Fibroblast of mammary gland (primary cell): ENCODE measurements around the gene AGL.
A peak's percentile ranks its signal among the peaks of the same experiment; 100 is the strongest.
"Not testable (repeated sequence)": the region's sequence is repeated elsewhere in the genome, so short reads cannot be mapped to it uniquely, and the experiment has no call there.

Source experiments
- DNase-seq: peaks from one replicate; pipeline ENCODE4 v3.0.0-alpha.2; 2010; ENCODE audit warnings: low read depth
- H3K4me3 ChIP-seq: 2 replicates; pipeline ENCODE4 v1.5.1; 2011; ENCODE audit warnings: low read depth, mild to moderate bottlenecking, low read length, moderate library complexity; ENCODE audit not compliant: control insufficient read depth
- CTCF ChIP-seq: conservative IDR thresholded peaks from 2 replicates; pipeline ENCODE4 v1.5.1; 2011; ENCODE audit warnings: low read depth, low read length, inconsistent platforms; ENCODE audit not compliant: control insufficient read depth, insufficient read depth

AGL gene

GRCh38 chr1:99952522-99952921 lies 102.4 kb downstream of the AGL start:
- DNase-seq, result no peak
- TF ChIP-seq CTCF, result no peak

GRCh38 chr1:99955375-99955774 lies 105.2 kb downstream of the AGL start:
- no peak for TF ChIP-seq CTCF
- DNase-seq, result no peak
- H3K4me3 ChIP-seq, result no peak overlapping the region

More at GRCh38 chr1:99952522-99952921, 102.4 kb downstream of the AGL start:
- H3K4me3 ChIP-seq, result no peak overlapping the region

- no peak overlapping the region for H3K4me3 ChIP-seq
- TF ChIP-seq CTCF, result peak; percentile 24
- peak; percentile 63 for DNase-seq
Observed at GRCh38 chr1:99956755-99957154, 106.6 kb downstream of the AGL start.

- DNase-seq, result no peak
- no peak for TF ChIP-seq CTCF
- H3K4me3 ChIP-seq, result no peak overlapping the region
Observed at GRCh38 chr1:99957818-99958217, 107.7 kb downstream of the AGL start.

GRCh38 chr1:99959189-99959705 lies 109.1 kb downstream of the AGL start:
- not testable (repeated sequence) for DNase-seq, H3K4me3 ChIP-seq

- H3K4me3 ChIP-seq, DNase-seq: not testable (repeated sequence)
Observed at GRCh38 chr1:99960260-99960659, 110.1 kb downstream of the AGL start.

- no peak for TF ChIP-seq CTCF
- DNase-seq, result peak; percentile 38
- H3K4me3 ChIP-seq, result no peak overlapping the region
Observed at GRCh38 chr1:99963041-99963795, 113.1 kb downstream of the AGL start.

GRCh38 chr1:99964806-99965205 lies 114.6 kb downstream of the AGL start:
- H3K4me3 ChIP-seq, result no peak overlapping the region
- no peak for DNase-seq
- TF ChIP-seq CTCF, result no peak
